ENCODE data around the gene AGAP3.

Gene AGAP3

GRCh38 chr7:151138153-151138851, 52.0 kb downstream of the AGAP3 start:
- DNase-seq = no peak
- TF ChIP-seq, protein P1, sequence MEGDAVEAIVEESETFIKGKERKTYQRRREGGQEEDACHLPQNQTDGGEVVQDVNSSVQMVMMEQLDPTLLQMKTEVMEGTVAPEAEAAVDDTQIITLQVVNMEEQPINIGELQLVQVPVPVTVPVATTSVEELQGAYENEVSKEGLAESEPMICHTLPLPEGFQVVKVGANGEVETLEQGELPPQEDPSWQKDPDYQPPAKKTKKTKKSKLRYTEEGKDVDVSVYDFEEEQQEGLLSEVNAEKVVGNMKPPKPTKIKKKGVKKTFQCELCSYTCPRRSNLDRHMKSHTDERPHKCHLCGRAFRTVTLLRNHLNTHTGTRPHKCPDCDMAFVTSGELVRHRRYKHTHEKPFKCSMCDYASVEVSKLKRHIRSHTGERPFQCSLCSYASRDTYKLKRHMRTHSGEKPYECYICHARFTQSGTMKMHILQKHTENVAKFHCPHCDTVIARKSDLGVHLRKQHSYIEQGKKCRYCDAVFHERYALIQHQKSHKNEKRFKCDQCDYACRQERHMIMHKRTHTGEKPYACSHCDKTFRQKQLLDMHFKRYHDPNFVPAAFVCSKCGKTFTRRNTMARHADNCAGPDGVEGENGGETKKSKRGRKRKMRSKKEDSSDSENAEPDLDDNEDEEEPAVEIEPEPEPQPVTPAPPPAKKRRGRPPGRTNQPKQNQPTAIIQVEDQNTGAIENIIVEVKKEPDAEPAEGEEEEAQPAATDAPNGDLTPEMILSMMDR (IDR thresholded peaks at IDR 0.05; ENCODE audit: borderline replicate concordance, extremely low read depth, low read length, poor library complexity, severe bottlenecking) = no peak
- no peak for TF ChIP-seq EZH2 (IDR thresholded peaks at IDR 0.05; ENCODE audit: borderline replicate concordance, low read depth, low read length, severe bottlenecking)

GRCh38 chr7:151139071-151139790, 53.0 kb downstream of the AGAP3 start:
- no peaks in the 10 kb centered on the region for H3K27me3 ChIP-seq (ENCODE audit: insufficient read depth, low read length, poor library complexity)
- TF ChIP-seq EZH2 (IDR thresholded peaks at IDR 0.05; ENCODE audit: borderline replicate concordance, low read depth, low read length, severe bottlenecking) = no peak
- TF ChIP-seq, protein P1 (IDR thresholded peaks at IDR 0.05; ENCODE audit: borderline replicate concordance, extremely low read depth, low read length, poor library complexity, severe bottlenecking) = no peak
- no peaks in the 10 kb centered on the region for H3K79me2 ChIP-seq (ENCODE audit: insufficient read depth, low read length)
- no peak for DNase-seq
- ATAC-seq (ENCODE audit: insufficient read depth, low read depth) = no peak
- no peak overlapping the region for H3K27ac ChIP-seq (ENCODE audit: low read length)
- peaks cover 43% of the 10 kb centered on the region for H3K36me3 ChIP-seq (ENCODE audit: insufficient read depth, low read length)
- H3K9me3 ChIP-seq (ENCODE audit: insufficient read depth, low read length, severe bottlenecking) = no peaks in the 10 kb centered on the region
- no peak overlapping the region for H3K4me3 ChIP-seq (ENCODE audit: low read depth in 1 of 2, low read length in 2 of 2)
- no peak overlapping the region for H3K9ac ChIP-seq (ENCODE audit: low read depth, low read length)
- no peak overlapping the region for H2AFZ ChIP-seq (ENCODE audit: low read depth, low read length)
- H3K4me2 ChIP-seq (ENCODE audit: insufficient read depth, low read length) = no peak overlapping the region
- peaks cover 4% of the 10 kb centered on the region; the same call in 1 of the 2 replicates for H4K20me1 ChIP-seq (ENCODE audit: insufficient read depth, low read length)
- H3K4me1 ChIP-seq (ENCODE audit: insufficient read depth, low read length) = no peaks in the 10 kb centered on the region

More at GRCh38 chr7:151138153-151138851, 52.0 kb downstream of the AGAP3 start:
- no peak overlapping the region for H2AFZ ChIP-seq (ENCODE audit: low read depth, low read length)
- no peaks in the 10 kb centered on the region for H3K4me1 ChIP-seq (ENCODE audit: insufficient read depth, low read length)
- no peaks in the 10 kb centered on the region for H3K9me3 ChIP-seq (ENCODE audit: insufficient read depth, low read length, severe bottlenecking)
- peaks cover 41% of the 10 kb centered on the region for H3K36me3 ChIP-seq (ENCODE audit: insufficient read depth, low read length)
- peaks cover 4% of the 10 kb centered on the region; the same call in 1 of the 2 replicates for H4K20me1 ChIP-seq (ENCODE audit: insufficient read depth, low read length)
- no peaks in the 10 kb centered on the region for H3K27me3 ChIP-seq (ENCODE audit: insufficient read depth, low read length, poor library complexity)
- H3K4me2 ChIP-seq (ENCODE audit: insufficient read depth, low read length) = no peak overlapping the region
- no peaks in the 10 kb centered on the region for H3K79me2 ChIP-seq (ENCODE audit: insufficient read depth, low read length)
- ATAC-seq (ENCODE audit: insufficient read depth, low read depth) = no peak
- H3K4me3 ChIP-seq (ENCODE audit: low read depth in 1 of 2, low read length in 2 of 2) = no peak overlapping the region
- H3K9ac ChIP-seq (ENCODE audit: low read depth, low read length) = no peak overlapping the region
- H3K27ac ChIP-seq (ENCODE audit: low read length) = no peak overlapping the region

DNA sequence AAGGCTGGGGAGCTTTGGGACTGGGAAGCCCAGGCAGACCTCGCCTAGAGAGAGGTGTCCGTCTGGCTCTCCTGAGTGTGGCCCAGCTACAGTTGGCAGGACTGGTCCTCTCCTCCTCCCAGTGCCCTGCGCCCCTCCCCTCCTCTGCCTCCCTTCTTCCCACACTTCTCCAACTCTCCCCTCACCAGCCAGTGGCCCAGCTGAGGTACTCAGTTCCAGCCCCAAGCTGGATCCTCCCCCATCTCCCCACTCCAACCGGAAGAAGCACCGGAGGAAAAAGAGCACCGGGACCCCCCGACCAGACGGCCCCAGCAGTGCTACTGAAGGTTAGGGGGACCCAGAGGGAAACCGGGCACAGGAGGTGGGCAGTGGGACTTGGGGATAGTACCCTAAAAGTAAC, 53.5 kb downstream of the AGAP3 start:
- H3K4me1 ChIP-seq (ENCODE audit: insufficient read depth, low read length) = no peaks in the 10 kb centered on the region
- no peaks in the 10 kb centered on the region for H3K9me3 ChIP-seq (ENCODE audit: insufficient read depth, low read length, severe bottlenecking)
- H3K36me3 ChIP-seq (ENCODE audit: insufficient read depth, low read length) = peaks cover 37% of the 10 kb centered on the region
- peaks cover 4% of the 10 kb centered on the region; the same call in 1 of the 2 replicates for H4K20me1 ChIP-seq (ENCODE audit: insufficient read depth, low read length)
- no peaks in the 10 kb centered on the region for H3K27me3 ChIP-seq (ENCODE audit: insufficient read depth, low read length, poor library complexity)
- no peak overlapping the region for H2AFZ ChIP-seq (ENCODE audit: low read depth, low read length)
- H3K4me2 ChIP-seq (ENCODE audit: insufficient read depth, low read length) = no peak overlapping the region
- H3K79me2 ChIP-seq (ENCODE audit: insufficient read depth, low read length) = no peaks in the 10 kb centered on the region
- no peak overlapping the region for H3K27ac ChIP-seq (ENCODE audit: low read length)
- no peak overlapping the region for H3K4me3 ChIP-seq (ENCODE audit: low read depth in 1 of 2, low read length in 2 of 2)
- no peak overlapping the region for H3K9ac ChIP-seq (ENCODE audit: low read depth, low read length)
- ATAC-seq (ENCODE audit: insufficient read depth, low read depth) (no peak), DNase-seq (no peak)
- TF ChIP-seq EZH2 (IDR thresholded peaks at IDR 0.05; ENCODE audit: borderline replicate concordance, low read depth, low read length, severe bottlenecking) = no peak
- TF ChIP-seq, protein P1 (IDR thresholded peaks at IDR 0.05; ENCODE audit: borderline replicate concordance, extremely low read depth, low read length, poor library complexity, severe bottlenecking) = no peak

All from DND-41 (cell line).